ENCODE measurements around the gene SENP1. TPM values are rescaled to one million over a fixed set of nuclear protein-coding genes. Genes with fewer than 3 reads are reported as not detected.

SENP1 gene
- total and polyA plus RNA-seq, 7 donors, result 3.2 to 10.2 (median 6.3) TPM

GRCh38 chr12:48030173-48030650 lies 75.7 kb downstream of the SENP1 start:
- TF ChIP-seq CTCF (IDR thresholded peaks at IDR 0.05), result no peak
- ATAC-seq (peak in 1 of 4 donors; percentile 25), DNase-seq (no peak)
- 70 to 72% (median 71%) methylated on average over 4 of the region's 4 CpGs for WGBS, 3 donors
- Histone ChIP-seq H3K36me3 (ENCODE audit: insufficient read depth in 1 of 2, low read depth in 1 of 2) (no peaks in the 10 kb centered on the region), H3K4me1 (peaks cover 14% of the 10 kb centered on the region), H3K9me3 (no peaks in the 10 kb centered on the region), H3K27ac (no peak overlapping the region), H3K27me3 (ENCODE audit: insufficient read depth in 3 of 3, low read length in 2 of 3) (no peaks in the 10 kb centered on the region), H3K4me3 (no peak overlapping the region)
- intact Hi-C loops (cut with DNase I), result no loop called here

- peaks cover 14% of the 10 kb centered on the region for H3K4me1 ChIP-seq
- H3K27me3 ChIP-seq (ENCODE audit: insufficient read depth in 3 of 3, low read length in 2 of 3), result no peaks in the 10 kb centered on the region
- no peak for DNase-seq
- no peaks in the 10 kb centered on the region for H3K36me3 ChIP-seq (ENCODE audit: insufficient read depth in 1 of 2, low read depth in 1 of 2)
- no peak overlapping the region for H3K27ac ChIP-seq
- WGBS, 3 donors, result 52 to 66% (median 53%) methylated on average over 8 of the region's 8 CpGs
- peak in 2 of 4 donors; percentile 6 to 32 for ATAC-seq
- intact Hi-C loops (cut with DNase I), result no loop called here
- no peaks in the 10 kb centered on the region for H3K9me3 ChIP-seq
- no peak overlapping the region for H3K4me3 ChIP-seq
- no peak for TF ChIP-seq CTCF (IDR thresholded peaks at IDR 0.05)
These were observed 76.2 kb downstream of the SENP1 start for GRCh38 chr12:48029491-48030172.

- Histone ChIP-seq H3K9me3 (no peaks in the 10 kb centered on the region), H3K36me3 (ENCODE audit: insufficient read depth in 1 of 2, low read depth in 1 of 2) (no peaks in the 10 kb centered on the region), H3K4me1 (peaks cover 20% of the 10 kb centered on the region), H3K27ac (peak overlapping the region; percentile 46), H3K4me3 (no peak overlapping the region), H3K27me3 (ENCODE audit: insufficient read depth in 3 of 3, low read length in 2 of 3) (no peaks in the 10 kb centered on the region)
- DNase-seq (no peak), ATAC-seq (peak in 3 of 4 donors; percentile 54 to 64 (median 55))
- intact Hi-C loops (cut with DNase I), result no loop called here
- 19 to 26% (median 24%) methylated on average over 5 of the region's 5 CpGs for WGBS, 3 donors
- no peak for TF ChIP-seq CTCF (IDR thresholded peaks at IDR 0.05)
These were observed 77.1 kb downstream of the SENP1 start for GRCh38 chr12:48028541-48029431.

GRCh38 chr12:48027183-48028002 lies 78.5 kb downstream of the SENP1 start:
- WGBS, 3 donors, result 78 to 83% (median 78%) methylated on average over 18 of the region's 18 CpGs
- H3K27ac ChIP-seq, result no peak overlapping the region
- peaks cover 23% of the 10 kb centered on the region for H3K4me1 ChIP-seq
- no peak for TF ChIP-seq CTCF (IDR thresholded peaks at IDR 0.05)
- no peaks in the 10 kb centered on the region for H3K9me3 ChIP-seq
- ATAC-seq (no peak), DNase-seq (no peak)
- no peaks in the 10 kb centered on the region for H3K36me3 ChIP-seq (ENCODE audit: insufficient read depth in 1 of 2, low read depth in 1 of 2)
- intact Hi-C loops (cut with DNase I), result no loop called here
- H3K27me3 ChIP-seq (ENCODE audit: insufficient read depth in 3 of 3, low read length in 2 of 3), result no peaks in the 10 kb centered on the region
- no peak overlapping the region for H3K4me3 ChIP-seq
